ENCODE measurements around the gene NGEF.

NGEF gene

DNA sequence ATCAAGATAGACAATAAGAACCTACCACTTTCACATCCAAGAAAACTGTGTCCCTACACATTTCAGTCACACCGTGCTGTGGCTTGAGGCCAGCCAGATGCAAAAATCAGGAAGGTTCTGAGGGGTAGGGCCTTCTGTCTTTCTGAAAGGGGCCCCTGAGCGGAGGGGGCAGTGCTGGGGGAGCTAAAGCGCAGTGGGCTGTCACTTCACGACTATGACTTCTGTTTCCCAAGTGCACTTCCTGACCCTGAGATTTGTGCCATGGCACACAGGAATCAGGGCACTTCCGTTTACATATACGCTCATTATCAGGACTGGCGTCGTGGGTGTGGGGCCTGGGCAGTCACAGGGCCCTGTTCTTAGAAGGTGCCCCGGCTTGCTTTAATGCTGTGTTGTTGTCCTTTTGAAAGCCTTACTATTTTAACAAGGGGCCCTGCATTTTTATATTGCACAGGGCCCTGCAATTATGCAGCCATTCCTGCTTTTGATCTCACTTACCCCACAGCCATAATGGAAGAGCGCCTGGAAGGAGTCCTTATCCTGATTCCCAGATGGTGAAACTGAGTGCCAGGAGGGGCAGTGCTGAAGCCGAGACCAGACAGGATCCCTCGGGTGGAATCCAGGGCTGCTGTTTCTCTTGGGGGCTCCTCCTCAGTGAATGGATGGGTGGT is 620 bp downstream of the NGEF start:
- TF ChIP-seq, protein P1, sequence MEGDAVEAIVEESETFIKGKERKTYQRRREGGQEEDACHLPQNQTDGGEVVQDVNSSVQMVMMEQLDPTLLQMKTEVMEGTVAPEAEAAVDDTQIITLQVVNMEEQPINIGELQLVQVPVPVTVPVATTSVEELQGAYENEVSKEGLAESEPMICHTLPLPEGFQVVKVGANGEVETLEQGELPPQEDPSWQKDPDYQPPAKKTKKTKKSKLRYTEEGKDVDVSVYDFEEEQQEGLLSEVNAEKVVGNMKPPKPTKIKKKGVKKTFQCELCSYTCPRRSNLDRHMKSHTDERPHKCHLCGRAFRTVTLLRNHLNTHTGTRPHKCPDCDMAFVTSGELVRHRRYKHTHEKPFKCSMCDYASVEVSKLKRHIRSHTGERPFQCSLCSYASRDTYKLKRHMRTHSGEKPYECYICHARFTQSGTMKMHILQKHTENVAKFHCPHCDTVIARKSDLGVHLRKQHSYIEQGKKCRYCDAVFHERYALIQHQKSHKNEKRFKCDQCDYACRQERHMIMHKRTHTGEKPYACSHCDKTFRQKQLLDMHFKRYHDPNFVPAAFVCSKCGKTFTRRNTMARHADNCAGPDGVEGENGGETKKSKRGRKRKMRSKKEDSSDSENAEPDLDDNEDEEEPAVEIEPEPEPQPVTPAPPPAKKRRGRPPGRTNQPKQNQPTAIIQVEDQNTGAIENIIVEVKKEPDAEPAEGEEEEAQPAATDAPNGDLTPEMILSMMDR (IDR thresholded peaks at IDR 0.05) = no peak

DNA sequence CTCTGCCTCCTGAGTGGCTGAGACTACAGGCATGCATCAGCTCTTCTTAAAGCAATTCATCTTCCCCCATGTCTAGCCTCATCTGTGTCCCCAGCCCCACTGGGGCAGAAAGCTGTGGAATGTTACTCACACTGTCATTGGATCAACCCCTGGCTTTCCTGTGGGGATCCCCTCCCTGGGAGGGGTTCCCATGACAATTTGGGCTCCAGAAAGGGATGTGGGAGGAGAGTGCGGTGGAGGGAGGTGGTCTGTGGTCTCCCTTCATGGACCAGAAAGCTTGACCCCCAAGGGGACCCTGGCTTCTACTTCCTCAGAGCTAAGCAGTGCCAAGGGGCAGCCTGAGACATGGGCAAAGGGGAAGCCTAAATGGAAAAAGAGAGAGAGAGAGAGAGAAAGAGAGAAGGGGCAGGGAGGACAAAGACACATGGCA is 1.3 kb downstream of the NGEF start:
- TF ChIP-seq, protein P1 (IDR thresholded peaks at IDR 0.05) = no peak

DNA sequence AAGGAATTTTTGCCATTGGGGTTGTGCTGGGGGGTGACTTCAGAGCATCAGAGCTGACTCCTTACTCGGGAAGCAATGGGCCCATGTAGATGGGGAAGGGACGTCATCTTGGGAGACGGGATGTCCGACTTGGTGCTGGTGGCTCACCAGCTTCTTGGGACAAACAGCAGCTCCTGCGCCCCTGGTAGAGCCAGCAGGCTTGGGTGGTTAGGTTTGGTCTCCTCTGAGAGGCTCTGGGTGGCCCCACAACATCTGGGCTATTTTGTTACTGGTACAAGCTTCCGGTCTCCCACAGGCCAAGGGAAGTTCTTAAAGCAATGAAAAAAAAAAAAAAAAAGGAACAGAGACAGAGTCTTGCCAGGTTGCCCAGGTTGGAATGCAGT is 1.8 kb downstream of the NGEF start:
- TF ChIP-seq, protein P1 (IDR thresholded peaks at IDR 0.05) = no peak

- TF ChIP-seq, protein P1 (IDR thresholded peaks at IDR 0.05) = no peak
These were observed 2.3 kb downstream of the NGEF start for GRCh38 chr2:233010569-233011267.

GRCh38 chr2:233009661-233010060 is 3.4 kb downstream of the NGEF start:
- TF ChIP-seq, protein P1 (IDR thresholded peaks at IDR 0.05) = no peak

DNA sequence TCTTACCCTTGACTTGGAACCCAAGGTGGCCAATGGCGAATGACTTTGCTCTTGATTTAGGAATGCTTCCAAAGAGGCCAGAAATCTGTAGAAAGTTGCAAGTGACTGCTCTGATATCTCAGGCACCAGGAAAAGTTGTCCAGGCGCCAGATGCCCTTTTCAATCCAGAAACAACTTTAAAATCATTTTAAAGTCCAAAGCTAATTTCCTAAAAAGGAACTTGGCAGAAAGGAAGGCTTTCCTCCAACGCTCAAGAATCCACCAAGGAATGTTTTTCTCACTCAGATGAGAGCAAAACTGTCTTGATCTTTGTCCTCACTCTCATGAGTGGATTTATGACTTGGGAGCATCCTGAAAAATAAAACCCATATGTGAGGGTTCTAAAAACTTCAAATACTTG is 5.3 kb downstream of the NGEF start:
- TF ChIP-seq, protein P1 (IDR thresholded peaks at IDR 0.05) = no peak

- TF ChIP-seq, protein P1 (IDR thresholded peaks at IDR 0.05) = no peak
These were observed 5.8 kb downstream of the NGEF start for GRCh38 chr2:233007270-233007669.

Data from LNCAP (cell line).